GM12892 (cell line): ENCODE results near the gene FBXL14.

Experiments used
- POLR2A ChIP-seq: IDR thresholded peaks from 2 replicates; pipeline ENCODE4 v1.6.1; 2011; ENCODE audit warnings: low read depth, low read length, control low read depth
- TAF1 ChIP-seq: IDR thresholded peaks from 2 replicates; pipeline ENCODE4 v1.6.1; 2011; ENCODE audit warnings: low read depth, mild to moderate bottlenecking, control low read depth, low read length, borderline replicate concordance

- TF ChIP-seq POLR2A (no peak), TAF1 (no peak)
Measured at GRCh38 chr12:1553536-1553935, 40.8 kb downstream of the FBXL14 start.
